Endothelial cell (in vitro differentiated cells): ENCODE data around the gene KRTAP4-5. TPM values are rescaled to one million over a fixed set of nuclear protein-coding genes. Genes with fewer than 3 reads are reported as not detected.
"Not testable (repeated sequence)": the region's sequence is repeated elsewhere in the genome, so short reads cannot be mapped to it uniquely, and the experiment has no call there.

Experiments
- DNase-seq: peaks from one replicate; pipeline ENCODE4 v3.0.0; 2021; ENCODE audit warnings: low spot score
- H3K27ac Mint-ChIP-seq: one replicate; pipeline ENCODE4 v1.8.0; 2021; ENCODE audit warnings: mixed read lengths, inconsistent platforms; ENCODE audit not compliant: unreplicated experiment
- H3K27me3 Mint-ChIP-seq: one replicate; pipeline ENCODE4 v1.8.0; 2021; ENCODE audit warnings: mild to moderate bottlenecking, moderate library complexity, mixed read lengths, inconsistent platforms; ENCODE audit not compliant: unreplicated experiment
- H3K36me3 Mint-ChIP-seq: one replicate; pipeline ENCODE4 v1.8.0; 2021; ENCODE audit warnings: mild to moderate bottlenecking, low read depth, mixed read lengths, inconsistent platforms; ENCODE audit not compliant: unreplicated experiment
- H3K4me1 Mint-ChIP-seq: one replicate; pipeline ENCODE4 v1.8.0; 2021; ENCODE audit warnings: mild to moderate bottlenecking, mixed read lengths, inconsistent platforms; ENCODE audit not compliant: unreplicated experiment
- H3K4me3 Mint-ChIP-seq: one replicate; pipeline ENCODE4 v1.8.0; 2021; ENCODE audit warnings: mild to moderate bottlenecking, mixed read lengths, inconsistent platforms; ENCODE audit not compliant: unreplicated experiment
- H3K9me3 Mint-ChIP-seq: one replicate; pipeline ENCODE4 v1.8.0; 2021; ENCODE audit warnings: mixed read lengths, inconsistent platforms; ENCODE audit not compliant: unreplicated experiment
- CTCF ChIP-seq: fragments of 200-600 bp; sonication (generic); IDR thresholded peaks from one replicate; pipeline ENCODE4 v1.5.0; 2021; ENCODE audit warnings: antibody characterized with exemption; ENCODE audit not compliant: unreplicated experiment
- total RNA-seq: library from RNA; stranded (reverse); fragmentation: NEBNext Ultra II Directional; extraction: Animal tissue kit (Norgen Biotek cat#: 25700); gene quantifications from one replicate; pipeline ENCODE4 v1.2.1, GENCODE V29; 2021; ENCODE audit not compliant: unreplicated experiment

The KRTAP4-5 gene
- total RNA-seq, 1 donor from 2014 or later, result not detected

GRCh38 chr17:41133880-41134735 lies 15.5 kb downstream of the KRTAP4-5 start:
- Mint-ChIP-seq H3K36me3 (no peaks in the 10 kb centered on the region), H3K4me3 (no peak overlapping the region), H3K27ac (no peak overlapping the region), H3K9me3 (no peaks in the 10 kb centered on the region), H3K4me1 (no peaks in the 10 kb centered on the region), H3K27me3 (no peaks in the 10 kb centered on the region)
- no peak for DNase-seq
- TF ChIP-seq CTCF, result no peak

GRCh38 chr17:41131979-41132378 lies 17.6 kb downstream of the KRTAP4-5 start:
- no peak overlapping the region for H3K27ac Mint-ChIP-seq
- no peaks in the 10 kb centered on the region for H3K36me3 Mint-ChIP-seq
- no peaks in the 10 kb centered on the region for H3K9me3 Mint-ChIP-seq
- no peaks in the 10 kb centered on the region for H3K4me1 Mint-ChIP-seq
- no peaks in the 10 kb centered on the region for H3K27me3 Mint-ChIP-seq
- DNase-seq, result no peak
- TF ChIP-seq CTCF, result no peak
- no peak overlapping the region for H3K4me3 Mint-ChIP-seq

DNA sequence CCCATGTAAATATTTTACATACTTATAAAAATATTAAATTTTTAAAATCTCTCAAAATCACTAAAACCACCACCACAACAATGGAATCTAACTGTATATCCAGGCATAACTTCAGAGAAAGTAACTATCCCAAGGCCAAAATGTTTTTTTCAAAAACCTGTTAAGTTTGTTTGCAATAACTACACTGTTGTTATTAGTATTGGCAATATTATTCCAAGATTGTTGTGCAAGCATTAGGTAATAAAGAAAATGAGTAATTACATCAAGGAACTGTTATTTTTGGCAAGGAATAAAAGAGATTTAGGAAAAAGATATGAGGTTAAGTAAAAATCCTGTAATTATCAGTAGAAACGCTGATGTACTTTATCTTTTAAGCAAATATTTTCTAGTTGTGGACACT lies 22.3 kb downstream of the KRTAP4-5 start:
- Mint-ChIP-seq H3K36me3 (no peaks in the 10 kb centered on the region), H3K9me3 (no peaks in the 10 kb centered on the region), H3K27me3 (no peaks in the 10 kb centered on the region), H3K4me1 (no peaks in the 10 kb centered on the region), H3K27ac (no peak overlapping the region), H3K4me3 (no peak overlapping the region)
- DNase-seq, result no peak
- no peak for TF ChIP-seq CTCF

DNA sequence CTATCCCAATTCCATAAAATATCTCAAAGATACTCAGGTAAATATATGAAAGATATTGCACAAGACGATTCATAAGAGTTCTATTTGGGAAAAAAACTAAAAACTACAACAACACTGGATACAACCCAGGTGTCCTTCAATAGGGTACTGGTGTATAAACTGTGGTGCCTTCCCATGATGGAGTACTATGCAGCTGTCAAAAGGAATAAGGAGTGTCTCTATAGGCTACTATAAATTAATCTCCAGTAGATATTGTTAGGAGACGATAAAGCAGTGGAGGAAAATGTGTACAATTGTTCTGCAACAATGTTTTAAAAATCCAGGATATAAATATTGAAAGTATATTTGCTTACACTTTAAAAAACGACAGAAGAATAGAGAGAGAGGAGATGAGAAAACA lies 23.2 kb downstream of the KRTAP4-5 start:
- no peak for TF ChIP-seq CTCF
- H3K36me3 Mint-ChIP-seq, result no peaks in the 10 kb centered on the region
- no peak for DNase-seq
- H3K4me1 Mint-ChIP-seq, result no peaks in the 10 kb centered on the region
- H3K4me3 Mint-ChIP-seq, result no peak overlapping the region
- H3K27me3 Mint-ChIP-seq, result no peaks in the 10 kb centered on the region
- no peak overlapping the region for H3K27ac Mint-ChIP-seq
- H3K9me3 Mint-ChIP-seq, result no peaks in the 10 kb centered on the region

- no peaks in the 10 kb centered on the region for H3K9me3 Mint-ChIP-seq
- peaks cover 4% of the 10 kb centered on the region for H3K4me1 Mint-ChIP-seq
- H3K27me3 Mint-ChIP-seq, result no peaks in the 10 kb centered on the region
- no peak overlapping the region for H3K27ac Mint-ChIP-seq
- H3K4me3 Mint-ChIP-seq, result no peak overlapping the region
- H3K36me3 Mint-ChIP-seq, result no peaks in the 10 kb centered on the region
- no peak for DNase-seq
- no peak for TF ChIP-seq CTCF
Measured at GRCh38 chr17:41125064-41125463, 24.6 kb downstream of the KRTAP4-5 start.

- DNase-seq, H3K4me1 Mint-ChIP-seq, H3K27me3 Mint-ChIP-seq, H3K27ac Mint-ChIP-seq, H3K9me3 Mint-ChIP-seq, H3K36me3 Mint-ChIP-seq, H3K4me3 Mint-ChIP-seq: not testable (repeated sequence)
Measured at GRCh38 chr17:41123991-41124371, 25.6 kb downstream of the KRTAP4-5 start, which contains the start of gene KRTAP4-12. TSS of gene KRTAP4-12 (minus strand) at chr17:41124182. CDS start at chr17:41124122, 60 bp downstream.

DNA sequence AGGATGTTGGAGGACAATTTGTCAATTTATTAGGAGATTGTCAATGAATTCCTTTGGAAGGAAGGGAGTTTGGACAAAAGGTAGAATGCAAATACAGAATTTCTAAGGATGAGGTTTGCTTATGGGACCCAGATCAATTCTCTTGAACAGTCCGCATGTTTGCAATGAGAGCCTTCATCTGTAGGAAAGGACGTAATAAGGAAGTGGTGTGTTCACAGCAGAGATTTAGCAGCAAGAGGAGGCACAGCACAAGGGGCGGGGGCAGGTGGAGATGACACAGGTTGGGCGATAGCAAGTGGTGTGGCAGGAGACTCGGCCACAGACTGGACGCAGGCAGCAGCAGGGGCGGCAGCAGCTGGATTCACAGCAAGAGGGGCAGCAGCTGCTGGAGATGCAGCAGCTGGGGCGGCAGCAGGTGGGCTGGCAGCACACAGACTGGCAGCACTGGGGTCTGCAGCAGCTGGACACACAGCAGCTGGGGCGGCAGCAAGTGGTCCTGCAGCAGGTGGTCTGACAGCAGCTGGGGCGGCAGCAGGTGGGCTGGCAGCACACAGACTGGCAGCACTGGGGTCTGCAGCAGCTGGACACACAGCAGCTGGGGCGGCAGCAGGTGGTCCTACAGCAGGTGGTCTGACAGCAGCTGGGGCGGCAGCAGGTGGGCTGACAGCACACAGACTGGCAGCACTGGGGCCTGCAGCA lies 26.2 kb downstream of the KRTAP4-5 start:
- not testable (repeated sequence) for H3K9me3 Mint-ChIP-seq, H3K27me3 Mint-ChIP-seq, H3K4me3 Mint-ChIP-seq, H3K36me3 Mint-ChIP-seq, DNase-seq, H3K4me1 Mint-ChIP-seq, H3K27ac Mint-ChIP-seq
